Skin of body (tissue), 2 donors: ENCODE results near the gene CACNA1E. TPM values are rescaled to one million over a fixed set of nuclear protein-coding genes. Genes with fewer than 3 reads are reported as not detected.

ENCODE experiments used
- DNase-seq: peaks from one replicate; lab custom pipeline; 2025; lab: John Stamatoyannopoulos, UW
- total RNA-seq: library from RNA; depleted of rRNA; stranded (reverse); fragments of >200 nt; gene quantifications from one replicate; pipeline ENCODE4 v1.2.3, GENCODE V29; 2014

CACNA1E gene
- total RNA-seq, 1 donor from 2014 or later, result 2.4 TPM

GRCh38 chr1:181632492-181632891, 149.2 kb downstream of the CACNA1E start:
- no peak for DNase-seq

- no peak for DNase-seq
Measured at GRCh38 chr1:181632960-181633359, 149.6 kb downstream of the CACNA1E start.

GRCh38 chr1:181635110-181635509, 151.8 kb downstream of the CACNA1E start:
- no peak for DNase-seq

GRCh38 chr1:181637998-181638397, 154.7 kb downstream of the CACNA1E start:
- no peak for DNase-seq

GRCh38 chr1:181640956-181641355, 157.6 kb downstream of the CACNA1E start:
- DNase-seq, result no peak

GRCh38 chr1:181643631-181644030, 160.3 kb downstream of the CACNA1E start:
- DNase-seq, result no peak

- no peak for DNase-seq
Measured at GRCh38 chr1:181645171-181645570, 161.9 kb downstream of the CACNA1E start.

- DNase-seq, result no peak
Measured at GRCh38 chr1:181646710-181647109, 163.4 kb downstream of the CACNA1E start.

GRCh38 chr1:181647314-181648035, 164.2 kb downstream of the CACNA1E start:
- no peak for DNase-seq

- DNase-seq, result no peak
Measured at GRCh38 chr1:181651276-181651675, 168.0 kb downstream of the CACNA1E start.

GRCh38 chr1:181655756-181656155, 172.4 kb downstream of the CACNA1E start:
- no peak for DNase-seq

- no peak for DNase-seq
Measured at GRCh38 chr1:181656491-181656890, 173.2 kb downstream of the CACNA1E start.

GRCh38 chr1:181658581-181658980, 175.3 kb downstream of the CACNA1E start:
- DNase-seq, result no peak

GRCh38 chr1:181659321-181659957, 176.1 kb downstream of the CACNA1E start:
- DNase-seq, result peak; percentile 1

GRCh38 chr1:181660621-181661020, 177.3 kb downstream of the CACNA1E start:
- DNase-seq, result no peak

GRCh38 chr1:181661569-181661968, 178.3 kb downstream of the CACNA1E start:
- no peak for DNase-seq

GRCh38 chr1:181662606-181663005, 179.3 kb downstream of the CACNA1E start:
- DNase-seq, result no peak

- DNase-seq, result no peak
Measured at GRCh38 chr1:181664543-181664942, 181.2 kb downstream of the CACNA1E start.

- no peak for DNase-seq
Measured at GRCh38 chr1:181669246-181669645, 185.9 kb downstream of the CACNA1E start.

GRCh38 chr1:181674617-181675016, 191.3 kb downstream of the CACNA1E start:
- no peak for DNase-seq

GRCh38 chr1:181675091-181675917, 192.0 kb downstream of the CACNA1E start:
- no peak for DNase-seq

- DNase-seq, result no peak
Measured at GRCh38 chr1:181675918-181676190, 192.5 kb downstream of the CACNA1E start.
